ENCODE results near the gene SPDL1.

Gene SPDL1

DNA sequence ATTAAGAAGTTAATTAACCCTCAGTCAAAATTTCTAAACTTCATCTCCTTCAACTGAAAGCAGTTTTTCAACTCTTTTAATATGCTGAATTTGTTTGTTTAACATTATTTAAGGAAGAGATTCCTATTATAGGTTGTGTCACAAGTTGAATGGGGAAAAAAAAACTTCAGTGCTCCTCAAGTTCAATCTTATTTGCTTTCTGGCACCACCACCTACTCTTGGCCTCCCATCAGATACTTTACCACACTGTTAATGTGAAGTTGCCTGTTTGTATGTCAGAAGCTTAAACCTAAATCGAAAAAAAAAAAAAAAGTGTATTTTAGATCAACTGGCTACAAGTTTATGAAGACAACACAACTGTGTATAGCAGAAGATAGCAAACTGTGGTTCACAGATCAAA, 49.4 kb downstream of the SPDL1 start:
- no peak for DNase-seq (ENCODE audit: low spot score)

GRCh38 chr5:169634606-169635005, 51.0 kb downstream of the SPDL1 start:
- DNase-seq (ENCODE audit: low spot score): no peak

GRCh38 chr5:169635936-169636335, 52.4 kb downstream of the SPDL1 start:
- DNase-seq (ENCODE audit: low spot score): no peak

- no peak for DNase-seq (ENCODE audit: low spot score)
Measured at GRCh38 chr5:169636477-169637084, 53.0 kb downstream of the SPDL1 start.

GRCh38 chr5:169637085-169637548, 53.5 kb downstream of the SPDL1 start, which contains the start of gene DOCK2:
Gene DOCK2 (plus strand): TSS chr5:169637275. CDS start chr5:169637327, 52 bp downstream.
- DNase-seq (ENCODE audit: low spot score): no peak

DNA sequence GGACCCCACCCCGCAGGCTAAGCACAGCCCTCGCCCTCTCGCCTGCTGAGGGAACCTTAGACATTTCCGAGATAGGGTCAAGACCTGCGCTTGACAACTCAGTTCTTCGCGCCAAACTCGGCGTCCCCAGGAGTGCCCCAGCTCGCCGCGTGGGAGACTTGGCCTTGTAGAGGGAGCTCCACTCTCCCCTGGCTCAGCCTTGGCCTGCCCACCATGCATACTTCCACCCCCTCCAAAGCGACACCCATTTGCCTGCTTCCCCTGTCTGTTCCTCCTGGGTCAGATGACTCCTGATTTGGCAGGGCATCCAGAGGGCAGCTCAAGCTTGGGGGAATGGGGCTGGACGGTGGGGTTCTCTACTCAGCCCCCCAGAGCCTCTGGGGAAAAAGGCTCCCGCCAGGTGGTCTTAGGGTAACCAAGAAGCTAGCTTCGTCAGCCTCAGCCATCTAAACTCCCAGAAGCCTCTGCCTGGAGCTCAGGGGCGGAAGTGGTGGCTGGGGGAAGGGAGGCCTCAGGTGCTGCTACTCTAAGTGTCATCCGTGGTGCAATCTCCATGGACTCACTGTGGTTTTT, 54.1 kb downstream of the SPDL1 start:
- no peak for DNase-seq (ENCODE audit: low spot score)

GRCh38 chr5:169641253-169641652, 57.7 kb downstream of the SPDL1 start:
- no peak for DNase-seq (ENCODE audit: low spot score)

DNA sequence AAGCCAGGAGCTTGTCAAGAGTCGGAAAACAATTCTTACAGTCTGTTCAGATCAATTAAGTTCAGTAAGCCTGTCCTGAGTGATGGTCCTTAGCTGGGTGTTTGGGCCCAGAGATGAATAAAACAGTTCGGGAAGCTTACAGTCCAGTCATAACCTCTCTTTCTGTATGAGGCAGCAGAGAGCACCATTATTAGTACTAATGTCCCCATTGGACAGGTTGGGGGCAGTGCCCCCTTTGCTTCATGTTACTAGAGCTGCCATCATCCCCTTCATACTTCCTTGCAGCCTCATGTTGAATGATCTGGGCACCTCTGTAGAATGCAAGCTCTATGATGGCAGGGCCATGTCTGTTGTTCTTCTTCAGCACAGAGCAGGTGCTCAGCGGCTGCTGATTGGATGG, 63.3 kb downstream of the SPDL1 start:
- DNase-seq (ENCODE audit: low spot score): no peak

DNA sequence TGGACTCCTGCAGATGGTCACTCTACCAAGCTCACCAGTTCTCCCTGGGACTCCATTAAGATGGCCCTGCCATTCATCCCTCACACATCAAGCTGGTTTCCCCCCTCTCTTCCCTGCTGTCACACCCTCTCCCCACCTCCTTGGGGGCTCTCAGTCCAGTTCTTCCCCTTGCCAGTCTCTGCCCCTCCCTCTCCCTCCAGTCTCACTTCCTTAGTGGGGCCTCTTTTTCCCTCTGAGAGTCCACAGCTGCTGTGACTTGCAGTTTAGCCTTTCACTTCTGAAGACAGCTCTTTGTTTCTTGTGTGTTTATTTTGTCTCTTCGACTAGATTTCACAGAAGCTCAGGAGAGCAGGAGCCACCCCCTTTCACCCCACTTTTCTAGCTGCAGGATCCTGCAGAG, 64.0 kb downstream of the SPDL1 start:
- no peak for DNase-seq (ENCODE audit: low spot score)

- DNase-seq (ENCODE audit: low spot score): no peak
Measured at GRCh38 chr5:169648725-169649310, 65.2 kb downstream of the SPDL1 start.

- no peak for DNase-seq (ENCODE audit: low spot score)
Measured at GRCh38 chr5:169649486-169649885, 65.9 kb downstream of the SPDL1 start.

DNA sequence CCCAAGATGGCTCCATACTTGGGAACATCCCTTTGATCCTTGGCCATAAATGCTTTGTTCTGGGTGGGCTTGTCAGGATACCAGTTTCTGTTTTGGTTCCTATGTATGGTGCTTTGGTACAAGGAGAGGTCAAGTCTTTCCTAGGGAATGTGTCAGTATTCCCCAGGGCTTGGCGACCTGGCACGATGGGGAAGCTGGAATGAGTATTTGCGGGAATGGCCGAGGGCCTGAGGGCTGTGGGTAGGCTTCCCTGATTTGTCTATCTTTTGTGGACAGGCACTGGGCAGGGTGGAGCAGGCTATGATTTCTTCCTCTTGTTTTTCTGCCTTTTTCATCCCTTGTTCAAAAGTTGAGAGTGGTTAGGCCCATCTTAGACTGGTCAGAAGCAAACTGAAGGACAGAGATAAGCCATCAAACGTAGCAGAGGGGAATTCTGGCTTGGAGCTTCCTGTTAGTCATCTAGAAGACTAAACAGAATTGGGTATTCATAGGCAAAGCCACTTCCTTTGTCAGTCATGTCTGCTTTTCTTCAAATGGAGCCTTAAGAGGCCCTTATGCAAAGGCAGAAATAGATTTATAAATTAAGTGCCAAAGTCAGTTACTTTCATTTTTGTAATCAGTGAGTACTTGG, 67.2 kb downstream of the SPDL1 start:
- no peak for DNase-seq (ENCODE audit: low spot score)

- DNase-seq (ENCODE audit: low spot score): no peak
Measured at GRCh38 chr5:169651526-169651925, 68.0 kb downstream of the SPDL1 start.

DNA sequence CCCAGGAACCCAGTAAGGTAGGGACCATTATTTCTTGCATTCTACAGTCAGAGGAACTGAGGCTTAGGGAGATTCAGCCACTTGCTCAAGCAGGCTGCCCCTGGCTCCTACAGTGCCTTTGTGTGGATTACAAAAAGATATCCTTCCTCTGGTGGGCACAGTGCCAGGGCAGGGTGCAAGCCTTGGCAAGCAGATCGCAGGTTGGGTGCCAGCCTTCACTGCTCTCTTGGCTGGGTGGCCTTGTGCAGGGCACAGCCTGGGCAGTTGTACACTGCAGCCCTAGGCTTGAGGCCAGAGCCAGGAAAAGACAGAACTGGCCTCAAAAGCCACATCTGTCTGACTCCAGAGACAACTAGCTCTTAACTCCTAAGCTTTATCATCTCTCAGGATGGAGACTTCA, 68.5 kb downstream of the SPDL1 start:
- DNase-seq (ENCODE audit: low spot score): no peak

DNA sequence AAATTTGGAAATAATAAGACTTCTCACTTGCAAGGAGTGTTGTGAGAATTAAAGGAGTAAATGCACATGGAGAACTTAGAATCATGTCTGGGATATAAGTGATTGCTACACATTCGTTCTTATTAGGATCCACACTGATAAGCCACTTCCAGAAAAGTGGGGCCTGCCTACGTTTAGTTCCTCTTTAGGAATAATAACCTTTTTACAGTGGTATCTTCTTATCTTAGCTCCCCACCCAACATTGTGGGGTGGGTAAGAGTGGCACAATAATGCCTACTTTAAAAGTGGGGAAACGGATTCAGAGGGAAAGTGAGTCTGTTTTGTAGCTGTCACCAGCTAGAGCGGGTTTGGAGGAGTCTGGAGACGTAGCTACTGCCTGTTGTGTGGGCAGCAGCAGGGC, 69.5 kb downstream of the SPDL1 start:
- DNase-seq (ENCODE audit: low spot score): no peak

Measured in hematopoietic multipotent progenitor cell treated with erythropoietin and hydrocortisone succinate and interleukin-3 and kit ligand, for 17 days (in vitro differentiated cells).